ENCODE results near the gene PIK3CG. TPM values are rescaled to one million over a fixed set of nuclear protein-coding genes. Genes with fewer than 3 reads are reported as not detected.
"Not testable (repeated sequence)": the region's sequence is repeated elsewhere in the genome, so short reads cannot be mapped to it uniquely, and the experiment has no call there.

Gene PIK3CG
- total RNA-seq, 1 donor from 2014 or later: 2.0 TPM

- Histone ChIP-seq H3K4me3 (no peak overlapping the region), H3K4me1 (no peaks in the 10 kb centered on the region), H3K9me3 (no peaks in the 10 kb centered on the region), H3K36me3 (no peaks in the 10 kb centered on the region), H3K27ac (no peak overlapping the region), H3K27me3 (no peaks in the 10 kb centered on the region)
- no peak for TF ChIP-seq CTCF (IDR thresholded peaks at IDR 0.05)
- no peak for DNase-seq (ENCODE audit: low spot score in 2 of 2)
- intact Hi-C loops (cut with DNase I): no loop called here
Measured at GRCh38 chr7:106823631-106824030, 41.5 kb upstream of the PIK3CG start.

GRCh38 chr7:106824458-106824857 is 40.6 kb upstream of the PIK3CG start:
- intact Hi-C loops (cut with DNase I): no loop called here
- no peaks in the 10 kb centered on the region for H3K4me1 ChIP-seq
- no peaks in the 10 kb centered on the region for H3K27me3 ChIP-seq
- H3K36me3 ChIP-seq: no peaks in the 10 kb centered on the region
- H3K9me3 ChIP-seq: no peaks in the 10 kb centered on the region
- TF ChIP-seq CTCF (IDR thresholded peaks at IDR 0.05): no peak
- H3K27ac ChIP-seq: no peak overlapping the region
- no peak overlapping the region for H3K4me3 ChIP-seq
- no peak for DNase-seq (ENCODE audit: low spot score in 2 of 2)

- no peak for TF ChIP-seq CTCF (IDR thresholded peaks at IDR 0.05)
- intact Hi-C loops (cut with DNase I): no loop called here
- H3K27me3 ChIP-seq: no peaks in the 10 kb centered on the region
- H3K4me3 ChIP-seq: no peak overlapping the region
- no peaks in the 10 kb centered on the region for H3K4me1 ChIP-seq
- DNase-seq (ENCODE audit: low spot score in 2 of 2): no peak
- H3K36me3 ChIP-seq: no peaks in the 10 kb centered on the region
- no peak overlapping the region for H3K27ac ChIP-seq
- no peaks in the 10 kb centered on the region for H3K9me3 ChIP-seq
Measured at GRCh38 chr7:106827626-106828025, 37.5 kb upstream of the PIK3CG start.

- H3K9me3 ChIP-seq: no peaks in the 10 kb centered on the region
- H3K4me3 ChIP-seq: no peak overlapping the region
- TF ChIP-seq CTCF (IDR thresholded peaks at IDR 0.05): no peak
- DNase-seq (ENCODE audit: low spot score in 2 of 2): no peak
- H3K36me3 ChIP-seq: no peaks in the 10 kb centered on the region
- H3K27ac ChIP-seq: no peak overlapping the region
- no peaks in the 10 kb centered on the region for H3K4me1 ChIP-seq
- H3K27me3 ChIP-seq: no peaks in the 10 kb centered on the region
- intact Hi-C loops (cut with DNase I): no loop called here
Measured at GRCh38 chr7:106829496-106829895, 35.6 kb upstream of the PIK3CG start.

GRCh38 chr7:106830896-106831295 is 34.2 kb upstream of the PIK3CG start:
- H3K4me3 ChIP-seq; H3K27ac ChIP-seq; H3K4me1 ChIP-seq; H3K27me3 ChIP-seq; DNase-seq (ENCODE audit: low spot score in 2 of 2); H3K36me3 ChIP-seq; intact Hi-C loops (cut with DNase I); H3K9me3 ChIP-seq: not testable (repeated sequence)

GRCh38 chr7:106836816-106837215 is 28.3 kb upstream of the PIK3CG start:
- no peak overlapping the region for H3K4me3 ChIP-seq
- no peaks in the 10 kb centered on the region for H3K9me3 ChIP-seq
- no peaks in the 10 kb centered on the region for H3K4me1 ChIP-seq
- intact Hi-C loops (cut with DNase I): no loop called here
- no peak for TF ChIP-seq CTCF (IDR thresholded peaks at IDR 0.05)
- no peak overlapping the region for H3K27ac ChIP-seq
- H3K36me3 ChIP-seq: no peaks in the 10 kb centered on the region
- DNase-seq (ENCODE audit: low spot score in 2 of 2): no peak
- H3K27me3 ChIP-seq: no peaks in the 10 kb centered on the region

Data from ascending aorta (tissue), 2 donors.